HepG2 (cell line): ENCODE data around the gene BCKDHA. TPM values are rescaled to one million over a fixed set of nuclear protein-coding genes. Genes with fewer than 3 reads are reported as not detected.

Source experiments
- ATAC-seq: fragments of 200-7000 bp; cut with Tn5 transposase; 3 replicates; pipeline ENCODE4 v1.9.1; 2020; ENCODE audit warnings: mild to moderate bottlenecking, moderate library complexity
- BruUV-seq: library from RNA; stranded (reverse); fragments of 400-500 nt; replicated peaks from 2 replicates; lab custom pipeline; 2021; lab: Mats Ljungman, UMichigan
- CTCF ChIA-PET: fragments of 300-600 bp; formaldehyde crosslinking; extraction: SDS; loops from one replicate; lab custom pipeline; 2021; ENCODE audit warnings: low total read pairs, inconsistent platforms, low intra/inter-chr PET ratio; lab: Yijun Ruan, JAX
- POLR2A ChIA-PET: fragments of 350-600 bp; sonication (Branson Sonifier 250); formaldehyde crosslinking; loops from one replicate; lab custom pipeline; 2020; ENCODE audit warnings: antibody characterized with exemption, inconsistent platforms; lab: Yijun Ruan, JAX
- DNase-seq: peaks from one replicate; pipeline ENCODE4 v3.0.0-alpha.2; 2015; ENCODE audit warnings: low spot score
- FAIRE-seq: peaks from 3 replicates; lab custom pipeline; 2011; peaks lifted over from hg19 to GRCh38; lab: Jason Lieb, UNC
- H2AFZ ChIP-seq: one replicate; pipeline ENCODE4 v1.6.1; 2011; ENCODE audit warnings: low read length, inconsistent platforms
- H3K27ac ChIP-seq: fragments of 300-600 bp; 3 replicates; pipeline ENCODE4 v1.8.0; 2011; ENCODE audit warnings: mixed run types, mild to moderate bottlenecking, mixed read lengths, low read length, inconsistent platforms; ENCODE audit not compliant: insufficient read depth; ENCODE audit errors: extremely low read length
- H3K27me3 ChIP-seq, 2 experiments: fragments of 200-600 bp in 1 of 2; 2 replicates in 1 of 2; 3 replicates in 1 of 2; pipeline versions ENCODE4 v1.6.0 to v1.8.0; 2011; ENCODE audit warnings: low read length in 2 of 2, mild to moderate bottlenecking in 2 of 2, moderate library complexity in 2 of 2, inconsistent platforms in 1 of 2; ENCODE audit not compliant: insufficient read depth in 2 of 2, control insufficient read depth in 1 of 2
- H3K36me3 ChIP-seq, 2 experiments: fragments of 200-600 bp in 1 of 2; replicated peaks in 1 of 2; 2 replicates in 1 of 2; 3 replicates in 1 of 2; pipeline versions ENCODE4 v1.5.1 to v1.8.0; 2011; ENCODE audit warnings: low read length in 2 of 2, inconsistent platforms in 1 of 2; ENCODE audit not compliant: insufficient read depth in 2 of 2, control insufficient read depth in 1 of 2
- H3K4me1 ChIP-seq: 2 replicates; pipeline ENCODE4 v1.5.1; 2012; ENCODE audit warnings: low read length, inconsistent platforms; ENCODE audit not compliant: insufficient read depth
- H3K4me2 ChIP-seq: 2 replicates; pipeline ENCODE4 v1.6.0; 2011; ENCODE audit warnings: low read depth, low read length, inconsistent platforms
- H3K4me3 ChIP-seq, 3 experiments: fragments of 200-600 bp in 1 of 3; sonication (generic), shearing (Covaris generic) in 1 of 3; replicated peaks in 1 of 3; 2 replicates each; pipeline ENCODE4 v1.5.1; 2011 to 2016; ENCODE audit warnings: low read length in 3 of 3, inconsistent platforms in 2 of 3, low read depth in 2 of 3, mild to moderate bottlenecking in 2 of 3, control low read depth in 1 of 3, mixed read lengths in 1 of 3; ENCODE audit not compliant: insufficient read depth in 1 of 3
- H3K79me2 ChIP-seq: one replicate; pipeline ENCODE4 v1.6.1; 2011; ENCODE audit warnings: low read length, inconsistent platforms; ENCODE audit not compliant: insufficient read depth
- H3K9ac ChIP-seq: 2 replicates; pipeline ENCODE4 v1.6.0; 2011; ENCODE audit warnings: mild to moderate bottlenecking, low read depth, low read length, inconsistent platforms; ENCODE audit not compliant: insufficient read depth
- H3K9me3 ChIP-seq: 2 replicates; pipeline ENCODE4 v1.5.1; 2012; ENCODE audit warnings: mild to moderate bottlenecking, low read length
- H4K20me1 ChIP-seq: 2 replicates; pipeline ENCODE4 v1.6.0; 2011; ENCODE audit warnings: inconsistent platforms, mild to moderate bottlenecking, low read length, moderate library complexity; ENCODE audit not compliant: insufficient read depth
- AHR ChIP-seq: IDR thresholded peaks from 2 replicates; pipeline ENCODE4 v1.6.1; 2018; ENCODE audit warnings: missing genetic modification reagents, missing compliant biosample characterization
- ATF7 ChIP-seq, 2 experiments: fragments of 450-650 bp in 1 of 2; sonication (generic) in 1 of 2; formaldehyde crosslinking in 1 of 2; IDR thresholded peaks; 2 replicates each; pipeline versions ENCODE4 v1.4.0 to v1.6.1; 2016 to 2020; ENCODE audit warnings: antibody characterized with exemption in 1 of 2, mild to moderate bottlenecking in 1 of 2, missing genetic modification reagents in 1 of 2
- FLYWCH1 ChIP-seq: sonication (generic); formaldehyde crosslinking; IDR thresholded peaks from 2 replicates; pipeline ENCODE4 v1.8.1; 2023; ENCODE audit warnings: mild to moderate bottlenecking, missing genetic modification reagents
- JUN ChIP-seq: sonication (generic); formaldehyde crosslinking; IDR thresholded peaks from 2 replicates; pipeline ENCODE4 v1.4.0; 2020; ENCODE audit warnings: mild to moderate bottlenecking, missing genetic modification reagents
- SP5 ChIP-seq: IDR thresholded peaks from 2 replicates; pipeline ENCODE4 v1.6.1; 2016; ENCODE audit warnings: low read depth, borderline replicate concordance
- ZNF337 ChIP-seq: sonication (generic); formaldehyde crosslinking; IDR thresholded peaks from 2 replicates; pipeline ENCODE4 v1.5.1; 2020; ENCODE audit warnings: missing genetic modification reagents, low read depth, mild to moderate bottlenecking, borderline replicate concordance
- ZNF567 ChIP-seq: sonication (generic); formaldehyde crosslinking; IDR thresholded peaks from 2 replicates; pipeline ENCODE4 v1.8.1; 2023; ENCODE audit warnings: mild to moderate bottlenecking, missing genetic modification reagents, borderline replicate concordance
- ZNF616 ChIP-seq: sonication (generic); formaldehyde crosslinking; IDR thresholded peaks from 2 replicates; pipeline ENCODE4 v1.5.0; 2020; ENCODE audit warnings: low read depth, mild to moderate bottlenecking, missing genetic modification reagents
- WGBS: methylation state at CpG from one replicate; pipeline ENCODE4 v1.1.6; 2017; ENCODE audit warnings: low lambda C conversion rate; 5-methylcytosine and 5-hydroxymethylcytosine counted together
- in situ Hi-C: cut with HindIII; loops from 2 replicates; pipeline ENCODE4 v1.10.0; 2017; ENCODE audit warnings: low pct_unique_long_range_greater_than_20kb; ENCODE audit not compliant: extremely low pct_ligation_motif_present
- intact Hi-C: fragments of 100-400 bp; cut with micrococcal nuclease; formaldehyde crosslinking; loops from one replicate; pipeline ENCODE4 v1.10.0; 2022; ENCODE audit not compliant: unreplicated experiment
- polyA plus RNA-seq, 8 experiments: library from polyadenylated mRNA; depleted of rRNA in 3 of 8; stranded (reverse) in 7 of 8; unstranded in 1 of 8; fragments of >200 nt; fragmentation: Illumina TruSeq in 4 of 8; extraction: Trizol in 4 of 8; gene quantifications; 2 replicates each; pipeline versions ENCODE4 v1.2.1 to v1.2.3, GENCODE V29; 2011 to 2016; ENCODE audit warnings: low read depth in 4 of 8, missing spikeins in 1 of 8, mixed read lengths in 1 of 8; ENCODE audit not compliant: insufficient read depth in 1 of 8
- total RNA-seq, 5 experiments: library from RNA; depleted of rRNA; stranded (reverse); fragments of >200 nt; fragmentation: Illumina TruSeq; extraction: Trizol; gene quantifications; 2 replicates each; pipeline ENCODE4 v1.2.3, GENCODE V29; 2016; ENCODE audit warnings: low read depth in 1 of 5
- TF ChIP-seq, protein P1 (sequence below): sonication (generic); formaldehyde crosslinking; IDR thresholded peaks from 2 replicates; pipeline ENCODE4 v1.5.0; 2020; ENCODE audit warnings: missing genetic modification reagents
- TF ChIP-seq, protein P2 (sequence below): IDR thresholded peaks from 2 replicates; pipeline ENCODE4 v1.4.0; 2020; ENCODE audit warnings: mild to moderate bottlenecking, missing genetic modification reagents
- TF ChIP-seq, protein P3 (sequence below): sonication (generic); formaldehyde crosslinking; IDR thresholded peaks from 2 replicates; pipeline ENCODE4 v1.4.0; 2020; ENCODE audit warnings: missing genetic modification reagents, borderline replicate concordance
- TF ChIP-seq, protein P4 (sequence below): sonication (generic); formaldehyde crosslinking; IDR thresholded peaks from 2 replicates; pipeline ENCODE4 v1.4.0; 2020; ENCODE audit warnings: missing genetic modification reagents

Gene BCKDHA
- total and polyA plus RNA-seq, 2 of the 13 experiments (the other 11 are each of a cell fraction or from before 2014, with no cell fraction given), result 11.8 to 31.5 TPM

DNA sequence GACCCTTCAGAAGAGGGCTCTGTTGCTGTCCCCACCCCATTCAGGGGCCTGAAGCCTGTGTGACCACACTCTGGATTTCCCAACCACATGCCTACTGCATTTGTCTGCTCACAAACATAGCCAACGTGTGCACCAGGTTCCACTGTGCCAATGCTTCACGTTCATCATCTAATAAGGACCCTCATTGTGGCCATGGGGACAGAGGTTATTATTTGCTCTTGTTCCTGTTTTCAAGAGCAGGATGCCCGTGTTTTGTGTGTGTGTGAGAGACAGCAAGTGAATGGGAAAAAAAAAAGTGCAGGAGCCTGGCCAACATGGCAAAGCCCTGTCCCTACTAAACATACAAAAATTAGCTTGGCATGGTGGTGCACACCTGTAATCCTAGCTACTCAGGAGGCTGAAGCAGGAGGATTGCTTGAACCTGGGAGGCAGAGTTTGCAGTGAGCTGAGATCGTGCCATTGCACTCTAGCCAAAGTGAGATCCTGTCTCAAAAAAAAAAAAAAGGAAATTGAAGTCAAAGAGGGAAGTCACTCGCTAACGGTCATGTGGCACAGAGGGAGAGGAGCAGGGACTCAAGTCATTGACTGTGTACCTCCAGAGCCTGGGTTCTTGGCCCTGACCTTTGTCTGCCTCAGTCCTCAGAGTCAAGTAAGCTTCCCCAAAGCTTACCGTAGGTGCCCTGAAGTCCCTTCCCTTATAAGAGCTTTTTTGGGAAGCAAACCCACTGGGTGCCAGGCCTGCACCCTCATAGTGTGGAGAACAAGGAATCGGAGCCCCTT is 22.7 kb downstream of the BCKDHA start:
- no peak for FAIRE-seq
- no peaks in the 10 kb centered on the region for H3K27me3 ChIP-seq
- H3K4me2 ChIP-seq, result no peak overlapping the region
- H2AFZ ChIP-seq, result no peak overlapping the region
- H4K20me1 ChIP-seq, result no peaks in the 10 kb centered on the region
- peaks cover 24 to 33% of the 10 kb centered on the region in 2 experiments; a peak in 4 of 5 replicates for H3K36me3 ChIP-seq
- H3K4me3 ChIP-seq, result no peak overlapping the region
- CTCF ChIA-PET, result no interaction called here
- no TSS peak for BruUV-seq
- H3K79me2 ChIP-seq, result no peaks in the 10 kb centered on the region
- 94% methylated on average over 8 of the region's 8 CpGs for WGBS
- peaks cover 12% of the 10 kb centered on the region for H3K4me1 ChIP-seq
- POLR2A ChIA-PET, result interaction anchor here (1.4 kb wide), 1 partner anchor 19 kb away, joined by 3 read pairs; the partner anchor contains the start of gene DMAC2
- no peak for DNase-seq
- no peak overlapping the region for H3K9ac ChIP-seq
- H3K9me3 ChIP-seq, result no peaks in the 10 kb centered on the region
- no peak for ATAC-seq
- in situ Hi-C loops (no loop called here), intact Hi-C loops (no loop called here)
- no peak overlapping the region for H3K27ac ChIP-seq
- no peak for TF ChIP-seq FLYWCH1 (CRISPR knock-in tag)
- TF ChIP-seq, protein P1, sequence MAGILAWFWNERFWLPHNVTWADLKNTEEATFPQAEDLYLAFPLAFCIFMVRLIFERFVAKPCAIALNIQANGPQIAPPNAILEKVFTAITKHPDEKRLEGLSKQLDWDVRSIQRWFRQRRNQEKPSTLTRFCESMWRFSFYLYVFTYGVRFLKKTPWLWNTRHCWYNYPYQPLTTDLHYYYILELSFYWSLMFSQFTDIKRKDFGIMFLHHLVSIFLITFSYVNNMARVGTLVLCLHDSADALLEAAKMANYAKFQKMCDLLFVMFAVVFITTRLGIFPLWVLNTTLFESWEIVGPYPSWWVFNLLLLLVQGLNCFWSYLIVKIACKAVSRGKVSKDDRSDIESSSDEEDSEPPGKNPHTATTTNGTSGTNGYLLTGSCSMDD (CRISPR knock-in tag), result no peak
- TF ChIP-seq ZNF567 (CRISPR knock-in tag), result no peak
- TF ChIP-seq, protein P2, sequence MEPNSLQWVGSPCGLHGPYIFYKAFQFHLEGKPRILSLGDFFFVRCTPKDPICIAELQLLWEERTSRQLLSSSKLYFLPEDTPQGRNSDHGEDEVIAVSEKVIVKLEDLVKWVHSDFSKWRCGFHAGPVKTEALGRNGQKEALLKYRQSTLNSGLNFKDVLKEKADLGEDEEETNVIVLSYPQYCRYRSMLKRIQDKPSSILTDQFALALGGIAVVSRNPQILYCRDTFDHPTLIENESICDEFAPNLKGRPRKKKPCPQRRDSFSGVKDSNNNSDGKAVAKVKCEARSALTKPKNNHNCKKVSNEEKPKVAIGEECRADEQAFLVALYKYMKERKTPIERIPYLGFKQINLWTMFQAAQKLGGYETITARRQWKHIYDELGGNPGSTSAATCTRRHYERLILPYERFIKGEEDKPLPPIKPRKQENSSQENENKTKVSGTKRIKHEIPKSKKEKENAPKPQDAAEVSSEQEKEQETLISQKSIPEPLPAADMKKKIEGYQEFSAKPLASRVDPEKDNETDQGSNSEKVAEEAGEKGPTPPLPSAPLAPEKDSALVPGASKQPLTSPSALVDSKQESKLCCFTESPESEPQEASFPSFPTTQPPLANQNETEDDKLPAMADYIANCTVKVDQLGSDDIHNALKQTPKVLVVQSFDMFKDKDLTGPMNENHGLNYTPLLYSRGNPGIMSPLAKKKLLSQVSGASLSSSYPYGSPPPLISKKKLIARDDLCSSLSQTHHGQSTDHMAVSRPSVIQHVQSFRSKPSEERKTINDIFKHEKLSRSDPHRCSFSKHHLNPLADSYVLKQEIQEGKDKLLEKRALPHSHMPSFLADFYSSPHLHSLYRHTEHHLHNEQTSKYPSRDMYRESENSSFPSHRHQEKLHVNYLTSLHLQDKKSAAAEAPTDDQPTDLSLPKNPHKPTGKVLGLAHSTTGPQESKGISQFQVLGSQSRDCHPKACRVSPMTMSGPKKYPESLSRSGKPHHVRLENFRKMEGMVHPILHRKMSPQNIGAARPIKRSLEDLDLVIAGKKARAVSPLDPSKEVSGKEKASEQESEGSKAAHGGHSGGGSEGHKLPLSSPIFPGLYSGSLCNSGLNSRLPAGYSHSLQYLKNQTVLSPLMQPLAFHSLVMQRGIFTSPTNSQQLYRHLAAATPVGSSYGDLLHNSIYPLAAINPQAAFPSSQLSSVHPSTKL (CRISPR knock-in tag), result no peak
- no peak for TF ChIP-seq ZNF337
- no peak for TF ChIP-seq SP5 (CRISPR knock-in tag)
- TF ChIP-seq ZNF616 (CRISPR knock-in tag), result no peak
- no peak for TF ChIP-seq AHR (CRISPR knock-in tag)
- TF ChIP-seq, protein P3, sequence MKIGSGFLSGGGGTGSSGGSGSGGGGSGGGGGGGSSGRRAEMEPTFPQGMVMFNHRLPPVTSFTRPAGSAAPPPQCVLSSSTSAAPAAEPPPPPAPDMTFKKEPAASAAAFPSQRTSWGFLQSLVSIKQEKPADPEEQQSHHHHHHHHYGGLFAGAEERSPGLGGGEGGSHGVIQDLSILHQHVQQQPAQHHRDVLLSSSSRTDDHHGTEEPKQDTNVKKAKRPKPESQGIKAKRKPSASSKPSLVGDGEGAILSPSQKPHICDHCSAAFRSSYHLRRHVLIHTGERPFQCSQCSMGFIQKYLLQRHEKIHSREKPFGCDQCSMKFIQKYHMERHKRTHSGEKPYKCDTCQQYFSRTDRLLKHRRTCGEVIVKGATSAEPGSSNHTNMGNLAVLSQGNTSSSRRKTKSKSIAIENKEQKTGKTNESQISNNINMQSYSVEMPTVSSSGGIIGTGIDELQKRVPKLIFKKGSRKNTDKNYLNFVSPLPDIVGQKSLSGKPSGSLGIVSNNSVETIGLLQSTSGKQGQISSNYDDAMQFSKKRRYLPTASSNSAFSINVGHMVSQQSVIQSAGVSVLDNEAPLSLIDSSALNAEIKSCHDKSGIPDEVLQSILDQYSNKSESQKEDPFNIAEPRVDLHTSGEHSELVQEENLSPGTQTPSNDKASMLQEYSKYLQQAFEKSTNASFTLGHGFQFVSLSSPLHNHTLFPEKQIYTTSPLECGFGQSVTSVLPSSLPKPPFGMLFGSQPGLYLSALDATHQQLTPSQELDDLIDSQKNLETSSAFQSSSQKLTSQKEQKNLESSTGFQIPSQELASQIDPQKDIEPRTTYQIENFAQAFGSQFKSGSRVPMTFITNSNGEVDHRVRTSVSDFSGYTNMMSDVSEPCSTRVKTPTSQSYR (CRISPR knock-in tag), result no peak
- TF ChIP-seq, protein P4, sequence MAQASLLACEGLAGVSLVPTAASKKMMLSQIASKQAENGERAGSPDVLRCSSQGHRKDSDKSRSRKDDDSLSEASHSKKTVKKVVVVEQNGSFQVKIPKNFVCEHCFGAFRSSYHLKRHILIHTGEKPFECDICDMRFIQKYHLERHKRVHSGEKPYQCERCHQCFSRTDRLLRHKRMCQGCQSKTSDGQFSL (CRISPR knock-in tag), result no peak
- no peak for TF ChIP-seq JUN
- no peak for TF ChIP-seq ATF7 (IDR thresholded peaks at IDR 0.05)
- TF ChIP-seq ATF7 (CRISPR knock-in tag; IDR thresholded peaks at IDR 0.05), result no peak
